Right lobe of liver (tissue), 6 donors: ENCODE results near the gene NECAP2. TPM values are rescaled to one million over a fixed set of nuclear protein-coding genes. Genes with fewer than 3 reads are reported as not detected.

Source experiments
- ATAC-seq, 4 donors: fragments of 200-7000 bp; cut with Tn5 transposase; one replicate each; pipeline ENCODE4 v1.9.1; 2020; ENCODE audit warnings: mild to moderate bottlenecking in 4 of 4, moderate library complexity in 4 of 4
- DNase-seq, 3 donors: peaks; one replicate each; pipeline ENCODE4 v3.0.0-alpha.2; 2020
- H3K27ac ChIP-seq, 3 donors: fragments of 200-600 bp; one replicate each; pipeline ENCODE4 v1.8.0; 2022
- H3K27me3 ChIP-seq, 2 donors: fragments of 200-600 bp; one replicate each; pipeline ENCODE4 v1.8.0; 2022
- H3K36me3 ChIP-seq, 4 donors: fragments of 200-600 bp; sonication (generic) in 1 of 4; one replicate each; pipeline versions ENCODE4 v1.5.1 to v1.8.0; 2017 to 2022; ENCODE audit warnings: control low read depth in 1 of 4
- H3K4me1 ChIP-seq, 4 donors: fragments of 200-600 bp; sonication (generic) in 1 of 4; one replicate each; pipeline versions ENCODE4 v1.5.1 to v1.8.0; 2017 to 2022; ENCODE audit warnings: control low read depth in 1 of 4
- H3K4me3 ChIP-seq, 3 donors: fragments of 200-600 bp; one replicate each; pipeline ENCODE4 v1.8.0; 2022
- H3K9me3 ChIP-seq, 4 donors: fragments of 200-600 bp; sonication (generic) in 1 of 4; one replicate each; pipeline versions ENCODE4 v1.5.1 to v1.8.0; 2017 to 2022; ENCODE audit warnings: control low read depth in 1 of 4
- CTCF ChIP-seq, 4 donors: fragments of 200-600 bp in 3 of 4; fragments of 450-650 bp in 1 of 4; IDR thresholded peaks; one replicate each; pipeline versions ENCODE4 v1.5.1 to v1.8.0; 2016 to 2022; ENCODE audit warnings: antibody characterized with exemption in 4 of 4, mild to moderate bottlenecking in 2 of 4
- POLR2A ChIP-seq: fragments of 450-650 bp; IDR thresholded peaks from one replicate; pipeline ENCODE4 v1.6.1; 2017; ENCODE audit warnings: antibody characterized with exemption, mild to moderate bottlenecking
- WGBS: methylation state at CpG from one replicate; pipeline ENCODE4 v1.1.6; 2018; ENCODE audit warnings: low coverage, low lambda C conversion rate; ENCODE audit not compliant: insufficient coverage; ENCODE audit errors: missing lambda C conversion rate; 5-methylcytosine and 5-hydroxymethylcytosine counted together
- intact Hi-C, 2 donors: fragments of 100-400 bp; cut with DNase I; formaldehyde crosslinking; loops; one replicate each; pipeline versions ENCODE4 v1.11.2 to v1.14.1; 2022
- total RNA-seq, 6 experiments: library from RNA; depleted of rRNA in 2 of 6; stranded (reverse); fragments of >200 nt in 2 of 6; fragmentation: NEBNext Ultra II Directional in 3 of 6; extraction: Animal tissue kit (Norgen Biotek cat#: 25700) in 3 of 6; gene quantifications; one replicate each; pipeline versions ENCODE4 v1.1.0 to v1.2.4, GENCODE V29; 2016 to 2023
- donor health status: DM: no; HTN: yes; CAD: no.
- donor health status: DM: no; HTN: no; CAD: no.
- donor health status: DM: no; HTN: no; CAD: no.
- donor health status: DM: no; HTN: yes; CAD: no.
- donor health status: DM: no; HTN: yes; CAD: no.

NECAP2 gene
- total RNA-seq, 6 experiments from 2014 or later: 13.9 to 28.3 (median 24.2) TPM

GRCh38 chr1:16430606-16431005 is 9.9 kb upstream of the NECAP2 start:
- Histone ChIP-seq H3K27ac (no peak overlapping the region), H3K4me3 (no peak overlapping the region), H3K4me1 (peaks cover 0 to 5% (median 0%) of the 10 kb centered on the region in 4 donors), H3K9me3 (no peaks in the 10 kb centered on the region), H3K27me3 (no peaks in the 10 kb centered on the region), H3K36me3 (no peaks in the 10 kb centered on the region)
- DNase-seq: no peak
- no peak for TF ChIP-seq POLR2A
- no peak for TF ChIP-seq CTCF (IDR thresholded peaks at IDR 0.05)
- intact Hi-C loops: no loop called here
- 70% methylated on average over 1 of the region's 3 CpGs for WGBS
- ATAC-seq: no peak

GRCh38 chr1:16433030-16433429 is 7.5 kb upstream of the NECAP2 start:
- Histone ChIP-seq H3K9me3 (no peaks in the 10 kb centered on the region), H3K4me1 (no peaks in the 10 kb centered on the region), H3K4me3 (no peak overlapping the region), H3K27ac (no peak overlapping the region), H3K27me3 (no peaks in the 10 kb centered on the region), H3K36me3 (no peaks in the 10 kb centered on the region)
- ATAC-seq (peak; percentile 77 to 85 (median 79)), DNase-seq (no peak)
- intact Hi-C loops: no loop called here
- 65% methylated on average over 7 of the region's 9 CpGs for WGBS
- no peak for TF ChIP-seq POLR2A
- TF ChIP-seq CTCF (IDR thresholded peaks at IDR 0.05): no peak

- TF ChIP-seq POLR2A: no peak
- no peaks in the 10 kb centered on the region for H3K4me1 ChIP-seq
- no peaks in the 10 kb centered on the region for H3K9me3 ChIP-seq
- no peak for ATAC-seq
- no peak overlapping the region for H3K27ac ChIP-seq
- intact Hi-C loops: no loop called here
- no peaks in the 10 kb centered on the region for H3K27me3 ChIP-seq
- DNase-seq: no peak
- no peaks in the 10 kb centered on the region for H3K36me3 ChIP-seq
- WGBS: 84% methylated on average over 4 of the region's 4 CpGs
- H3K4me3 ChIP-seq: no peak overlapping the region
These were observed 6.5 kb upstream of the NECAP2 start for GRCh38 chr1:16434007-16434406.

GRCh38 chr1:16434501-16434900 is 6.0 kb upstream of the NECAP2 start:
- no peak for ATAC-seq
- Histone ChIP-seq H3K9me3 (no peaks in the 10 kb centered on the region), H3K4me3 (no peak overlapping the region), H3K36me3 (no peaks in the 10 kb centered on the region), H3K4me1 (no peaks in the 10 kb centered on the region), H3K27ac (no peak overlapping the region), H3K27me3 (no peaks in the 10 kb centered on the region)
- intact Hi-C loops: no loop called here
- no peak for DNase-seq
- TF ChIP-seq POLR2A (no peak), CTCF (IDR thresholded peaks at IDR 0.05) (no peak)
- 45% methylated on average over 2 of the region's 2 CpGs for WGBS

GRCh38 chr1:16436946-16437474 is 3.5 kb upstream of the NECAP2 start, which contains the start of gene SPATA21:
TSS of gene SPATA21 (minus strand) at chr1:16437424. CDS start at chr1:16431371, 6,053 bp downstream.
- ATAC-seq: no peak
- intact Hi-C loops: no loop called here
- H3K9me3 ChIP-seq: no peaks in the 10 kb centered on the region
- H3K4me3 ChIP-seq: no peak within 1 kb of the TSS
- 27% methylated on average over 2 of the region's 3 CpGs for WGBS
- H3K36me3 ChIP-seq: no peaks in the 10 kb centered on the region
- H3K27ac ChIP-seq: no peak within 1 kb of the TSS
- DNase-seq: no peak
- H3K4me1 ChIP-seq: no peaks in the 10 kb centered on the region
- no peaks in the 10 kb centered on the region for H3K27me3 ChIP-seq
- TF ChIP-seq POLR2A (no peak), CTCF (IDR thresholded peaks at IDR 0.05) (no peak)
